Ishikawa (cell line): ENCODE measurements around the gene GAS1.

Experiments used
- CREB1 ChIP-seq: IDR thresholded peaks from 2 replicates; pipeline ENCODE4 v1.6.1; 2012; ENCODE audit warnings: low read depth
- EP300 ChIP-seq: IDR thresholded peaks from 2 replicates; pipeline ENCODE4 v1.6.1; 2012; ENCODE audit warnings: borderline replicate concordance
- FOXM1 ChIP-seq: IDR thresholded peaks from 2 replicates; pipeline ENCODE4 v1.6.1; 2012; ENCODE audit warnings: low read depth, borderline replicate concordance
- NFIC ChIP-seq: IDR thresholded peaks from 2 replicates; pipeline ENCODE4 v1.6.1; 2012
- RAD21 ChIP-seq: IDR thresholded peaks from 2 replicates; pipeline ENCODE4 v1.6.1; 2012; ENCODE audit warnings: low read depth
- TAF1 ChIP-seq: IDR thresholded peaks from 2 replicates; pipeline ENCODE4 v1.6.1; 2012; ENCODE audit warnings: low read depth, mild to moderate bottlenecking
- YY1 ChIP-seq: IDR thresholded peaks from 2 replicates; pipeline ENCODE4 v1.6.1; 2012; ENCODE audit warnings: low read depth
- TF ChIP-seq, protein P1 (sequence below): IDR thresholded peaks from 2 replicates; pipeline ENCODE4 v1.6.1; 2012; ENCODE audit warnings: low read depth, mild to moderate bottlenecking

DNA sequence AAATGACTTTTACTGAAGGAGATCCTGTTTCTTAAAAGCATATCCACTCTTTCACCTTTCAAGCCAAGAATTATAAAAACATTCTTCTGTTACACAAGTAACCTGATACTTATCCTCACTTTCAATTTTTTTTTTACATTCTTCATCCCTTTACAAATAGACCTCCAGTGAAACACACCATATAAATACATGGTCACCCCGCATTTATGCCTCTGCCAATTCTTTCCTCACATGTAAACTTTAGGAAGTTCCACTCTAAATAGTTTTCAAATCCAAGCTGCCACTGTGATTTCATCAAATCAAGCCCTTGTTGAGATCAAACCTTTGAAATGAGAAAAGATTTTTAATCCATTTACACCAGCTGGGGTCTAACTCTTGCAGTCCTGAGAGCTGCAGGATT lies 40.0 kb downstream of the GAS1 start:
- TF ChIP-seq YY1 (no peak), RAD21 (no peak), EP300 (no peak), TAF1 (no peak), NFIC (no peak), CREB1 (no peak), FOXM1 (no peak)
- TF ChIP-seq, protein P1, sequence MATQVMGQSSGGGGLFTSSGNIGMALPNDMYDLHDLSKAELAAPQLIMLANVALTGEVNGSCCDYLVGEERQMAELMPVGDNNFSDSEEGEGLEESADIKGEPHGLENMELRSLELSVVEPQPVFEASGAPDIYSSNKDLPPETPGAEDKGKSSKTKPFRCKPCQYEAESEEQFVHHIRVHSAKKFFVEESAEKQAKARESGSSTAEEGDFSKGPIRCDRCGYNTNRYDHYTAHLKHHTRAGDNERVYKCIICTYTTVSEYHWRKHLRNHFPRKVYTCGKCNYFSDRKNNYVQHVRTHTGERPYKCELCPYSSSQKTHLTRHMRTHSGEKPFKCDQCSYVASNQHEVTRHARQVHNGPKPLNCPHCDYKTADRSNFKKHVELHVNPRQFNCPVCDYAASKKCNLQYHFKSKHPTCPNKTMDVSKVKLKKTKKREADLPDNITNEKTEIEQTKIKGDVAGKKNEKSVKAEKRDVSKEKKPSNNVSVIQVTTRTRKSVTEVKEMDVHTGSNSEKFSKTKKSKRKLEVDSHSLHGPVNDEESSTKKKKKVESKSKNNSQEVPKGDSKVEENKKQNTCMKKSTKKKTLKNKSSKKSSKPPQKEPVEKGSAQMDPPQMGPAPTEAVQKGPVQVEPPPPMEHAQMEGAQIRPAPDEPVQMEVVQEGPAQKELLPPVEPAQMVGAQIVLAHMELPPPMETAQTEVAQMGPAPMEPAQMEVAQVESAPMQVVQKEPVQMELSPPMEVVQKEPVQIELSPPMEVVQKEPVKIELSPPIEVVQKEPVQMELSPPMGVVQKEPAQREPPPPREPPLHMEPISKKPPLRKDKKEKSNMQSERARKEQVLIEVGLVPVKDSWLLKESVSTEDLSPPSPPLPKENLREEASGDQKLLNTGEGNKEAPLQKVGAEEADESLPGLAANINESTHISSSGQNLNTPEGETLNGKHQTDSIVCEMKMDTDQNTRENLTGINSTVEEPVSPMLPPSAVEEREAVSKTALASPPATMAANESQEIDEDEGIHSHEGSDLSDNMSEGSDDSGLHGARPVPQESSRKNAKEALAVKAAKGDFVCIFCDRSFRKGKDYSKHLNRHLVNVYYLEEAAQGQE = no peak
